ENCODE results near the gene IARS2. TPM values are rescaled to one million over a fixed set of nuclear protein-coding genes. Genes with fewer than 3 reads are reported as not detected.

IARS2 gene
- total RNA-seq, 1 experiment from 2014 or later: 73.9 TPM

GRCh38 chr1:220153147-220153546 lies 59.2 kb downstream of the IARS2 start:
- no peak for TF ChIP-seq CREM (CRISPR knock-in tag; IDR thresholded peaks at IDR 0.05)
- no peak for TF ChIP-seq TEAD1 (CRISPR knock-in tag; IDR thresholded peaks at IDR 0.05)
- no peak for TF ChIP-seq NFYB (CRISPR knock-in tag; conservative IDR thresholded peaks at IDR 0.05; ENCODE audit: low read depth)
- no peak for TF ChIP-seq STAT6 (CRISPR knock-in tag; conservative IDR thresholded peaks at IDR 0.05; ENCODE audit: low read depth)
- no peak for TF ChIP-seq ZBTB43 (CRISPR knock-in tag; IDR thresholded peaks at IDR 0.05)
- no peak for TF ChIP-seq IRF1 (CRISPR knock-in tag; IDR thresholded peaks at IDR 0.05)
- no peak for TF ChIP-seq ZNF416 (CRISPR knock-in tag; IDR thresholded peaks at IDR 0.05)
- TF ChIP-seq MYBL2 (CRISPR knock-in tag; IDR thresholded peaks at IDR 0.05): no peak
- TF ChIP-seq ETV6 (CRISPR knock-in tag; IDR thresholded peaks at IDR 0.05): no peak
- no peak for TF ChIP-seq CDX4 (CRISPR knock-in tag; IDR thresholded peaks at IDR 0.05; ENCODE audit: borderline replicate concordance)
- no peak for TF ChIP-seq E2F4 (CRISPR knock-in tag; IDR thresholded peaks at IDR 0.05; ENCODE audit: borderline replicate concordance, low read depth)
- TF ChIP-seq AFF4 (CRISPR knock-in tag; IDR thresholded peaks at IDR 0.05; ENCODE audit: borderline replicate concordance): no peak
- no peak for TF ChIP-seq ZNF281 (CRISPR knock-in tag; IDR thresholded peaks at IDR 0.05)
- TF ChIP-seq ZNF671 (CRISPR knock-in tag; IDR thresholded peaks at IDR 0.05): no peak
- TF ChIP-seq USF2 (CRISPR knock-in tag; IDR thresholded peaks at IDR 0.05): no peak
- no peak for TF ChIP-seq ERG (CRISPR knock-in tag; IDR thresholded peaks at IDR 0.05)
- TF ChIP-seq OVOL2 (CRISPR knock-in tag; IDR thresholded peaks at IDR 0.05; ENCODE audit: borderline replicate concordance): no peak
- no peak for TF ChIP-seq RELA (CRISPR knock-in tag; IDR thresholded peaks at IDR 0.05; ENCODE audit: borderline replicate concordance)
- no peak for TF ChIP-seq ZNF219 (CRISPR knock-in tag; IDR thresholded peaks at IDR 0.05; ENCODE audit: borderline replicate concordance)
- no peaks in the 10 kb centered on the region for H3K4me1 Mint-ChIP-seq
- no peak for DNase-seq (ENCODE audit: low spot score)
- H3K27me3 Mint-ChIP-seq (ENCODE audit: low read depth): no peaks in the 10 kb centered on the region
- H3K9me3 Mint-ChIP-seq: no peaks in the 10 kb centered on the region
- H3K36me3 Mint-ChIP-seq: peaks cover 45% of the 10 kb centered on the region
- ChIA-PET CTCF (interaction anchor here (0.5 kb wide), 1 partner anchor 10 kb away, joined by 3 read pairs; no protein-coding TSS in a partner anchor), POLR2A (no interaction called here)
- no peak for ATAC-seq
- no peak overlapping the region for H3K27ac Mint-ChIP-seq
- no peak overlapping the region for H3K4me3 Mint-ChIP-seq

All from WTC11 (cell line).